ENCODE measurements around the gene USH1C. TPM values are rescaled to one million over a fixed set of nuclear protein-coding genes. Genes with fewer than 3 reads are reported as not detected.

USH1C gene
- 1 to 10 TPM in 1 of 4 donors, under 1 TPM in 1, not detected in 2; 0.29 to 3.2 TPM for total RNA-seq

- no peak for TF ChIP-seq POLR2A (IDR thresholded peaks at IDR 0.05)
- TF ChIP-seq CTCF (IDR thresholded peaks at IDR 0.05): no peak
- WGBS, 2 donors: 7 to 8% methylated on average over 19 to 32 of the region's 32 CpGs
- H3K4me3 ChIP-seq (ENCODE audit: low read depth, poor library complexity, severe bottlenecking): no peak within 1 kb of the TSS
- DNase-seq (ENCODE audit: low spot score in 2 of 2): no peak
- intact Hi-C loops (cut with DNase I; ENCODE audit: low total_unique reads): no loop called here
Measured at GRCh38 chr11:17544181-17544622, at the start of gene USH1C. Gene USH1C, minus strand, starts transcription at chr11:17544416. Its CDS starts 109 bp downstream, at chr11:17544307.

DNA sequence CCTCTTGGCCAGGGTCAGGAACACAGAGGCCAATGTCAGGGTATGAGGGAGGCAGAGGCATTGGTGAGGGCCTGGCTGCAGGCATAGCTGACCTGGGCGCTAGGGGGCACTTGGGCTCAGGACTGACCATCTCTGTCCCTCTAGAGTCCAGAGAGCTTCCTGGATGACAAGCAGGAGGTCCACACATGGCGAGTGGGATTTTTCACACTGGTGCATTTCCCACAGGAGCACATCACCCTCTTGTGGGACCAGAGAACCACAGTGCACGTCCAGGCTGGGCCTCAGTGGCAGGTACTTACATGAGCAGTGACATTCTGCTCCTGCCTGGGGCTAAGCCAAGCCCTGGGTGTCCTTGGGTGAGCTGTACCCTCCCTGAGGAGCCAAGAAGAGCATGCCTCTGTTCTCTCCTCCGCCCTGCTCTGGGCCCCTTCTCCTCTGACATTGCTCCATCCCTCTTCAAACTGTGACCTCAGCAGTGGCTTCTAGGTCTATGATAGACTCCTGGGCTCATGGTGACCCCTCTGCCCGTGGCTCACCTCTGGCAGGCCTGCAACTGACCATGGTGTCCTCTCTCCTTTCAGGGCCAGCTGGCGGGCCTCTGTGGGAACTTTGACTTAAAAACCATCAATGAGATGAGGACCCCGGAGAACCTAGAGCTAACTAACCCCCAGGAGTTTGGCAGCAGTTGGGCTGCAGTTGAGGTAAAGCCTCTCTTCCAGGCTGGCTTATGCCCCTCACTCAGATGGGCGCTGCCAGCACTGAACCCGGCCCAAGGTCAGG, 49.4 kb upstream of the USH1C start:
- TF ChIP-seq POLR2A (IDR thresholded peaks at IDR 0.05): no peak
- no peak for TF ChIP-seq CTCF (IDR thresholded peaks at IDR 0.05)
- H3K4me3 ChIP-seq (ENCODE audit: low read depth, poor library complexity, severe bottlenecking): no peak overlapping the region
- peak in 1 of 2 donors; percentile 76 for DNase-seq (ENCODE audit: low spot score in 2 of 2)
- intact Hi-C loops (cut with DNase I; ENCODE audit: low total_unique reads): no loop called here
- 83% methylated on average over 9 of the region's 9 CpGs for WGBS, 2 donors

GRCh38 chr11:17591293-17591692, 47.1 kb upstream of the USH1C start:
- WGBS, 2 donors: 47 to 53% methylated on average over 10 to 11 of the region's 11 CpGs
- DNase-seq (ENCODE audit: low spot score in 2 of 2): peak in 1 of 2 donors; percentile 83
- intact Hi-C loops (cut with DNase I; ENCODE audit: low total_unique reads): no loop called here
- H3K4me3 ChIP-seq (ENCODE audit: low read depth, poor library complexity, severe bottlenecking): no peak overlapping the region
- TF ChIP-seq POLR2A (IDR thresholded peaks at IDR 0.05): no peak
- no peak for TF ChIP-seq CTCF (IDR thresholded peaks at IDR 0.05)

GRCh38 chr11:17590463-17590862, 46.2 kb upstream of the USH1C start:
- peak in 1 of 2 donors; percentile 43 for DNase-seq (ENCODE audit: low spot score in 2 of 2)
- intact Hi-C loops (cut with DNase I; ENCODE audit: low total_unique reads): no loop called here
- TF ChIP-seq CTCF (IDR thresholded peaks at IDR 0.05) (no peak), POLR2A (IDR thresholded peaks at IDR 0.05) (no peak)
- H3K4me3 ChIP-seq (ENCODE audit: low read depth, poor library complexity, severe bottlenecking): no peak overlapping the region
- WGBS, 2 donors: 90 to 91% methylated on average over 7 of the region's 7 CpGs

GRCh38 chr11:17588721-17589120, 44.5 kb upstream of the USH1C start:
- TF ChIP-seq CTCF (IDR thresholded peaks at IDR 0.05) (no peak), POLR2A (IDR thresholded peaks at IDR 0.05) (no peak)
- intact Hi-C loops (cut with DNase I; ENCODE audit: low total_unique reads): no loop called here
- 78 to 80% methylated on average over 4 of the region's 4 CpGs for WGBS, 2 donors
- H3K4me3 ChIP-seq (ENCODE audit: low read depth, poor library complexity, severe bottlenecking): no peak overlapping the region
- DNase-seq (ENCODE audit: low spot score in 2 of 2): peak in 1 of 2 donors; percentile 53
